HG03095 (cell line): ENCODE measurements around the gene IFITM1.
"Not testable (repeated sequence)": the region's sequence is repeated elsewhere in the genome, so short reads cannot be mapped to it uniquely, and the experiment has no call there.

ENCODE experiments used
- ATAC-seq: cut with Tn5 transposase; IDR thresholded peaks from one replicate; pipeline ENCODE4 v1.9.1; 2021; ENCODE audit warnings: moderate library complexity; ENCODE audit not compliant: unreplicated experiment

IFITM1 gene

GRCh38 chr11:282630-283360 is 31.0 kb upstream of the IFITM1 start:
- ATAC-seq: no peak

GRCh38 chr11:283405-284104 is 30.3 kb upstream of the IFITM1 start:
- ATAC-seq: no peak

GRCh38 chr11:284105-285020 is 29.5 kb upstream of the IFITM1 start:
- ATAC-seq: no peak

DNA sequence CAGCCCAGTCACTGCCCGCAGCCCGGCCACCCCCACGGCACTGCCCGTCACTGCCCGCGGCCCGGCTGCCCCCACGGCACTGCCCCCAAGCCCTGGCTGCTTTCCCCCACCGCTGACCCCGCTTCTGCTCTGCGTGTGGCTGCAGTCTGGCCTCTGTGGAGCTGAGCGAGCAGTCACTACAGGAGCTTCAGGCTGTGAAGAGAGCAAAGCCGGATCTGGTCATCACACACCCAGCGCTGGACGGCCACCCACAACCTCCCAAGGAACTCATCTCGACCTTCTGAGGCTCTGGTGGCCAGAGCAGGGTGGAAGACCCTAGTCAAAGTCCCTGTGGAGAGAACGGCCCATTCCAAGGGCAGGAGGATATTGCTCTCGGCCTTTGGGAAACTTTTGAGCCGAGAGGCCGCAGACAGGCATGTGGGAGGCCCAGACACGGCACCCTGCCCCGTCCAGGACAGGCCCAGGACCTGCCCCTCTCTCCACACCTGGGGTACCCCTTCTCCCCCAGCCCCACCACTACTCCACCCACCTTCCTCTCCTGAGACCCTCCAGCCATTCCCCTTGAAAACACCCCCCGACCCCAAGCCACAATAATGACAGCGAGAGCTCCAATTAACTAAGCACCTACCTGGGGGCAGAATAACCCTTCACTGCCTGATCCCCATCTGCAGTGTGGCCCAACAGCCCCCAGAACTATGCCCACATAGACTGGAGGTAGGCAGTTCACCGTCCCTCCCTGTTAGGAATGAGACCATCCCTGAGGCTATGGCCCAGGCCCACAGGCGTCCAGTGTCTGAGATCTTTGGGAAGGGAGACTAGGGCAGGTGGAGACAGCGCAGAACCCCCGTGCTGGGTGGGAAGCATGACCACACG is 28.6 kb upstream of the IFITM1 start:
- no peak for ATAC-seq

GRCh38 chr11:285894-286220 is 28.0 kb upstream of the IFITM1 start:
- no peak for ATAC-seq

DNA sequence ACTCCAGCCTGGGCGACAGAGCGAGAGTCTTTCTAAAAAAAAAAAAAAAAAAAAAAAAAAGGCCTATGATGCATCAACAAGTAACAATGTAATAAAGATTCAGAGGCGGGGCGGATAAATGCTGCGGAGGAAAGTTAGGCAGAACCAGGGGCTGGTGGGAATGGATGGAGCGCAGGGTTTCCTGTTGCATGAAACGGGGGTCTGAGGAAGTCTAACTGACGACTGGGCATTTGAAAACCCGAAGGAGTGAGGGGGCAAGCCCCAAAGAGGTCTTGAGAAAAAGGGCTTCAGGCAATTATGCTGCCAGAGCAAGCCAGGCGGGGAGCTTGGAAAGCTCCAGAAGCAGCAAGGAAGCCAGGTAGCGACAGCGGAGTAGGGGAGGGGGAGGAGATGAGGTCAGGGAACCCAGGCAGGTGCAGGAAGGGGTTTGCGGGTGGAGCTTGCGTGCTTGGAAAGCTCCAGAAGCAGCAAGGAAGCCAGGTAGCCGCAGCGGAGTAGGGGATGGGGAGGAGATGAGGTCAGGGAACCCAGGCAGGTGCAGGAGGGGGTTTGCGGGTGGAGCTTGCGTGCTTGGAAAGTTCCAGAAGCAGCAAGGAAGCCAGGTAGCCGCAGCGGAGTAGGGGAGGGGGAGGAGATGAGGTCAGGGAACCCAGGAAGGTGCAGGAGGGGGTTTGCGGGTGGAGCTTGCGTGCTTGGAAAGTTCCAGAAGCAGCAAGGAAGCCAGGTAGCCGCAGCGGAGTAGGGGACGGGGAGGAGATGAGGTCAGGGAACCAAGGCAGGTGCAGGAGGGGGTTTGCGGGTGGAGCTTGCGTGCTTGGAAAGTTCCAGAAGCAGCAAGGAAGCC is 26.6 kb upstream of the IFITM1 start:
- ATAC-seq: not testable (repeated sequence)

- no peak for ATAC-seq
Observed at GRCh38 chr11:287821-288477, 25.9 kb upstream of the IFITM1 start.

- ATAC-seq: no peak
Observed at GRCh38 chr11:288478-289397, 25.1 kb upstream of the IFITM1 start, which contains the start of gene PGGHG. PGGHG (plus strand) TSS chr11:289126; CDS start chr11:289817, 691 bp downstream.

DNA sequence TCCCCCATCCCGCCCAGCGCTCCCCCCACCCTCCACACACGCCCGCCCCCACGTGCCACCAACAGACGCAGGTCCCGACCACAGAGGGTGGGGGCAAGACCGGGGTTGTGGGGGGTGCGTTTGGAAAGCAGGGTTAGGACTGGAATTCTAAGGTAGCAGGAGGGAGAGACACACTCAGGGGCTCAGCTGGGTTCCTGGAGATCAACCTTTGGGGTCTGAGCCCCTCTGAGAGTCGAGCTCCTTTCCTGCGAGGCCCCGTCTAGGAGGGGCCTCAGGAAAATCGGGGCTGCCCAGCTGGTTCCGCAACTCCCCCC is 24.5 kb upstream of the IFITM1 start:
- no peak for ATAC-seq

DNA sequence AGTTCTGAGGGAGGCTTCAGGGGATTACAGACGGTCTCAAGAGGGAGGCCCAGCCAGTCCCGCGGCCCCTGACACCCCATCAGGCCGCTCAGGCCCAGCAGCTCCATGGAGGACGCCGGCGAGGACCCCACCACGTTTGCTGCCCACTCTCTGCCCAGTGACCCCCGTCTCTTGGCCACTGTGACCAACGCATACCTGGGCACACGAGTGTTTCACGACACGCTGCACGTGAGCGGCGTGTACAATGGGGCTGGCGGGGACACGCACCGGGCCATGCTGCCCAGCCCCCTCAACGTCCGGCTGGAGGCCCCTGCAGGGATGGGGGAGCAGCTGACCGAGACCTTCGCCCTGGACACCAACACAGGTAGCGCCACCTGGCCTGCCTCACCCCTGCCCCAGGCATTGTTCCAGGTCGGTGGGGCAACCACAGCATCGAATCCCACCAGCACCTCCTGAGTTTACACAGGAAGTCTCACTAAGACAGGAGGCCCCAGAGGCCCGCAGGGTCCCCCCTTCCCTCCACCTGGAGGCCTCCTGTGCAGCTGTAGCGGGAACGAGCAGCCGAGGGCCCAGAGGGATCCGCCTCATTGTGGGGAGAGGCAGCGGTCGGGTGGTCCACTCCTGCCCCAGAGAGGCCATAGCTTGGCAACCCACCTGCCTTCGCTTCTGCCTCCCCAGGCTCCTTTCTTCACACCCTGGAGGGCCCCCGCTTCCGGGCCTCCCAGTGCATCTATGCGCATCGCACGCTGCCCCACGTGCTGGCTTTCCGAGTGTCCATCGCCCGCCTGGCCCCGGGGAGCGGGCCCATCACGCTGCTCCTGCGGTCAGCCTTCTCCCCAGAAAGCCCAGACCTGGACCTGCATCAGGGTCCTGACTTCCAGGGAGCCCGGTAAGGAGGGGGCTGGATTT is 23.9 kb upstream of the IFITM1 start:
- ATAC-seq: no peak

DNA sequence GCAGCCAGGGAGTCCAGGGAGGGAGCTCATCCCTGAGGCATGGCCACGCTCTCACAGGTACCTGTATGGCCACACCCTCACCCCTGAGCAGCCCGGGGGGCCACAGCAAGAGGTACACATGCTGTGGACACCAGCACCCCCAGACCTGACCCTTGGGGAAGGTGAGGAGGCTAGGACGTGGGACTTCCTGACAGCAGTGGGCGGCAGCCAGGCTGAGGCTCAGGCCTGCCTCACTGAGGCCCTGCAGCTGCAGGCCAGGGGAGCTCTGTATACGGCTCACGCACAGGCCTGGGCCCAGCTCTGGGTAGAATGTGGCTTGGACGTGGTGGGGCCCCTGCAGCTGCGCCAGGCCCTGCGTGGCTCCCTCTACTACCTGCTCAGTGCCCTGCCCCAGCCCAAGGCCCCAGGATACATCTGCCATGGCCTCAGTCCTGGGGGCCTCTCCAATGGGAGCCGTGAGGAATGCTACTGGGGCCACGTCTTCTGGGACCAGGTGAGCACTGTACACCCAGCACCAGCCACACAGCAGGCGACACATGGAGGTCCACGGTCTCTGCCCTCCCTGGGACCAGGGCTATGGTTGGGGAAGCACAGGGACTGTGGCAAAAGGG is 23.1 kb upstream of the IFITM1 start:
- no peak for ATAC-seq

DNA sequence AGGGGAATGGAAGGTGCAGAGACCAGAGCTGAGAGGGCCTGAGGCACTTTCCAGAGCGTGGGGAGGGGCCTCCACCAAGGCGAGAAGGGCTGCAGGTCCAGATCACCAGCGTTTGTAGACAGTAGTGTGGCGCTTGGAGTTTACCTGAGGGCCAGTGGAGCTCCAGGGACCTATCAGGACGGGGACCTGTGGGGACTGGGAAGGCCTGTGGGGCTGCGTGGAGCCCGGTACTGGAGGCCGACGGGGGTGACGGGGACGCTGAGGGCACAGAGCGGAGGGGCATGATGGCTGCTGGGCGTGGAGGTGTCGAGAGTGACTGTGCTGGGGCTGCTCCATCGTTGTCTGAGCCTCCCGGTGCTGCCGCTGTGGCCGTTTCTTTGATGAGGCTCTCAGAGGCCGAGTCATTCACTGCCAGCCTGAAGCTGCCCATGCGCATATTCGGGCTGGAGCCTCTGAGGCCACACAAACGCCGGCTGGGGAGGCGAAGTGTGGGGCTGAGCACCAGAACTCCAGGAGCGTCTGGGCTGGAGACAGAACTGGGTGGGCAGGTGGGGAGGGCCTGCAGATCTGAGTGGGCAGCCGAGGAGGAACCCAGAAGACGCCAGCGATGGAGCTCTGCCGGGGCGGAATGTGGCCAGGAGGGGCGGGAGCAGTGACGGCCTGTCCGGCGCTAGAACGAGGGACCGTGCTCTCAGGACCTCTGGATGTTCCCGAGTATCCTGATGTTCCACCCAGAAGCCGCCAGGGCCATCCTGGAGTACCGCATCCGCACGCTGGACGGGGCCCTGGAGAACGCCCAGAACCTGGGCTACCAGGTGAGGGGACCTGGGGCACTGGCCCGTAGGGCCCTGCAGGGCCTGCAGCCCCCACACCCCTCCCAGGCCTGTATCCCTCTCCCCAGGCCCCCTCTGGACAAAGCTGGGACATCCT is 22.3 kb upstream of the IFITM1 start:
- no peak for ATAC-seq

DNA sequence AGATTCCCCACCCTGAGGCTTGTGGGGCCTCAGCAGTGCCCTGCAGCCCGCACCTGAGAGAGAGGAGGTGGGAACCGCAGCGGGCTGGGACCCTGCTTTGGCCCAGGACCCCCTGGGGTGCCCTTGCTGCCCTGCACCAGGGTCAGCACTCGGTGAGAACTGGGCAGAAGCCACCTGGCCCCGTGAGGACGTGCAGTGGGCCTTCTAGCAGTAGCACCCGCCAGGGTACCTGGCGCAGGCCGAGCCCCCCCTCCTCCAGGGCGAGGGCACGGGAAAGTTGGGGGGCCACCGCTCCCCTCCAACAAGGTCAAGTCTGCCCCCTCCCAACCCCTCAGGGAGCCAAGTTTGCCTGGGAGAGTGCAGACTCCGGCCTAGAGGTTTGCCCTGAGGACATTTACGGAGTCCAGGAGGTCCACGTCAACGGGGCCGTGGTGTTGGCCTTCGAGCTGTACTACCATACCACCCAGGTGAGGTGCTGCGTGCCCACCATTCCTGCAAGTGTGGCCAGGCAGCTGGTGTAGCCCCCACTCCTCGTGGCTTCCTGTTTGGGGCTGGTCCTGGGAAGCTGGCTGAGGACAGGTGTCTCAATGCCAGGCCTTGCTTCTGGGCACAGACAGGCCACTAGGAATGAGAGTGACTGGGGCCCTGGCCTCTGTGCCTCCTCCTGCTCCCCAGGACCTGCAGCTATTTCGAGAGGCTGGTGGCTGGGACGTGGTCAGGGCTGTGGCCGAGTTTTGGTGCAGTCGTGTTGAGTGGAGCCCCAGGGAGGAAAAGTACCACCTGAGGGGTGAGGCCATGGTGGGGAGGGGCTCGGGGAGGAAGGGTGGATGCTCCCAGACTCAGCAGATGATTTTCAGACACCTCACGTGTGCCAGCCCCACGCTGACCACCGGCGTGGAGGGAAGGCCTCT is 21.4 kb upstream of the IFITM1 start:
- ATAC-seq: no peak

DNA sequence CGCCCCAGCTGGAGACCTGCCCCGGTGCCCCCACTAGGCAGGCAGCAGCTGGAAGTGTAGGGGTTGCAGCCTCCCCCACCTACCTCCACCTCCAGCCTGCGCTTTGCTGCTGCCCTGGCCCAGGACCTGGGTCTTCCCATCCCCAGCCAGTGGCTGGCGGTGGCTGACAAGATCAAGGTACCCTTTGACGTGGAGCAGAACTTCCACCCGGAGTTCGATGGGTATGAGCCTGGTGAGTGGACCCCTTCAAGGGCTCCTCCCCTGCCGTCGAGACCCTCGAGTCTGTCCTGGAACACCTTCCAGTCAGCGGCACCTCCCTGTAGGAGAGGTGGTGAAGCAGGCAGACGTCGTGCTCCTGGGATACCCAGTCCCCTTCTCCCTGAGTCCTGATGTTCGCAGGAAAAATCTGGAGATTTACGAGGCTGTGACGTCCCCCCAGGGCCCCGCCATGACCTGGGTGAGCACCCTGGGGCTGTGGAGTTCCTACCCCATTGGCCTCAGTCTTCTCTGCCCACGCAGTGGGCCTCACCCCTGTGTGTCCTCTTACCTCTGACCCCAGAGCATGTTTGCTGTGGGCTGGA is 20.5 kb upstream of the IFITM1 start:
- ATAC-seq: no peak
